H1 (cell line): ENCODE measurements around the gene DSTYK. TPM values are rescaled to one million over a fixed set of nuclear protein-coding genes. Genes with fewer than 3 reads are reported as not detected.

ENCODE experiments used
- CTCF ChIA-PET: fragments of 300-600 bp; sonication (Branson Sonifier 250); formaldehyde crosslinking; loops from one replicate; lab custom pipeline; 2021; ENCODE audit not compliant: partially characterized antibody; lab: Charles Lee
- POLR2A ChIA-PET: fragments of 300-600 bp; sonication (Branson Sonifier 250); formaldehyde crosslinking; loops from one replicate; lab custom pipeline; 2021; ENCODE audit warnings: inconsistent platforms; ENCODE audit not compliant: partially characterized antibody; lab: Charles Lee
- DNase-seq, 2 experiments: peaks; one replicate each; pipeline versions ENCODE4 v3.0.0 to v3.0.0-alpha.2; 2010 to 2022; ENCODE audit warnings: low spot score in 2 of 2, low read depth in 1 of 2, mixed read lengths in 1 of 2
- FAIRE-seq: peaks from 2 replicates; lab custom pipeline; 2011; peaks lifted over from hg19 to GRCh38; lab: Jason Lieb, UNC
- H2AFZ ChIP-seq: 2 replicates; pipeline ENCODE4 v1.8.1; 2012; ENCODE audit warnings: low read length, inconsistent platforms
- H2AK5ac ChIP-seq: 2 replicates; pipeline ENCODE4 v1.6.1; 2013; ENCODE audit warnings: low read depth, low read length
- H2BK120ac ChIP-seq: replicated peaks from 2 replicates; pipeline ENCODE3; 2013; ENCODE audit warnings: low read depth, low read length, inconsistent platforms
- H2BK12ac ChIP-seq: 2 replicates; pipeline ENCODE4 v1.6.1; 2013; ENCODE audit warnings: low read depth, low read length
- H2BK15ac ChIP-seq: 2 replicates; pipeline ENCODE4 v1.6.1; 2013; ENCODE audit warnings: low read length
- H2BK20ac ChIP-seq: 2 replicates; pipeline ENCODE4 v1.6.1; 2013; ENCODE audit warnings: low read length
- H2BK5ac ChIP-seq: 2 replicates; pipeline ENCODE4 v1.6.1; 2013; ENCODE audit warnings: low read depth, low read length
- H3K14ac ChIP-seq: 2 replicates; pipeline ENCODE4 v1.6.1; 2013; ENCODE audit warnings: inconsistent platforms; ENCODE audit not compliant: insufficient read length
- H3K18ac ChIP-seq: 2 replicates; pipeline ENCODE4 v1.6.1; 2013; ENCODE audit warnings: low read length; ENCODE audit errors: extremely low read depth
- H3K23ac ChIP-seq: 2 replicates; pipeline ENCODE4 v1.6.1; 2013; ENCODE audit warnings: inconsistent platforms; ENCODE audit not compliant: insufficient read length
- H3K23me2 ChIP-seq: 2 replicates; pipeline ENCODE4 v1.6.1; 2013; ENCODE audit warnings: low read depth, low read length
- H3K27ac ChIP-seq: 2 replicates; pipeline ENCODE4 v1.6.1; 2011; ENCODE audit warnings: low read depth, low read length, inconsistent platforms
- H3K27me3 ChIP-seq, 4 experiments: replicated peaks in 1 of 4; 1 replicate in 1 of 4; 2 replicates in 3 of 4; pipeline versions ENCODE4 v1.6.1 to v1.8.1; 2011 to 2013; ENCODE audit warnings: low read length in 3 of 4, mild to moderate bottlenecking in 3 of 4, inconsistent platforms in 2 of 4, mixed read lengths in 2 of 4, moderate library complexity in 1 of 4; ENCODE audit not compliant: control insufficient read depth in 3 of 4, insufficient read depth in 3 of 4; ENCODE audit errors: extremely low read depth in 1 of 4
- H3K36me3 ChIP-seq, 4 experiments: 2 replicates each; pipeline versions ENCODE4 v1.6.1 to v1.8.1; 2011 to 2013; ENCODE audit warnings: mild to moderate bottlenecking in 4 of 4, low read length in 3 of 4, moderate library complexity in 2 of 4, control low read depth in 1 of 4, inconsistent platforms in 1 of 4; ENCODE audit not compliant: insufficient read depth in 4 of 4, control insufficient read depth in 2 of 4
- H3K4ac ChIP-seq: replicated peaks from 2 replicates; pipeline ENCODE3; 2013; ENCODE audit warnings: low read length, low read depth, mixed read lengths, inconsistent platforms; ENCODE audit not compliant: insufficient read length
- H3K4me1 ChIP-seq, 4 experiments: replicated peaks in 1 of 4; 1 replicate in 1 of 4; 2 replicates in 3 of 4; pipeline versions ENCODE4 v1.6.1 to v1.8.1; 2011 to 2013; ENCODE audit warnings: low read length in 3 of 4, inconsistent platforms in 2 of 4, mixed read lengths in 1 of 4; ENCODE audit not compliant: insufficient read depth in 4 of 4, control insufficient read depth in 3 of 4
- H3K4me2 ChIP-seq, 2 experiments: 2 replicates each; pipeline versions ENCODE4 v1.6.1 to v1.8.1; 2011 to 2013; ENCODE audit warnings: low read depth in 2 of 2, low read length in 2 of 2, control low read depth in 1 of 2, inconsistent platforms in 1 of 2, mild to moderate bottlenecking in 1 of 2; ENCODE audit not compliant: insufficient read depth in 1 of 2
- H3K4me3 ChIP-seq, 4 experiments: fragments of 200-600, 300-600 bp in 1 of 4; sonication (generic), shearing (Covaris generic), sonication (Bioruptor Twin) in 1 of 4; 2 replicates each; pipeline versions ENCODE4 v1.5.1 to v1.8.1; 2011 to 2016; ENCODE audit warnings: low read length in 4 of 4, low read depth in 3 of 4, control low read depth in 2 of 4, inconsistent platforms in 2 of 4, mild to moderate bottlenecking in 2 of 4, mixed read lengths in 1 of 4, moderate library complexity in 1 of 4; ENCODE audit not compliant: insufficient read depth in 2 of 4; ENCODE audit errors: extremely low read depth in 1 of 4
- H3K56ac ChIP-seq: replicated peaks from 2 replicates; pipeline ENCODE3; 2013; ENCODE audit warnings: low read depth, mild to moderate bottlenecking, mixed read lengths, low read length, inconsistent platforms; ENCODE audit not compliant: insufficient read length
- H3K79me1 ChIP-seq: 2 replicates; pipeline ENCODE4 v1.6.1; 2013; ENCODE audit warnings: low read depth, low read length, control low read depth
- H3K79me2 ChIP-seq, 2 experiments: 2 replicates each; pipeline versions ENCODE4 v1.6.1 to v1.8.1; 2012 to 2013; ENCODE audit warnings: low read length in 2 of 2, mild to moderate bottlenecking in 2 of 2, inconsistent platforms in 1 of 2; ENCODE audit not compliant: insufficient read depth in 2 of 2, control insufficient read depth in 1 of 2
- H3K9ac ChIP-seq, 4 experiments: replicated peaks in 1 of 4; 1 replicate in 1 of 4; 2 replicates in 3 of 4; pipeline versions ENCODE4 v1.6.1 to v1.8.1; 2011 to 2013; ENCODE audit warnings: low read depth in 3 of 4, low read length in 3 of 4, control low read depth in 2 of 4, mild to moderate bottlenecking in 2 of 4, moderate library complexity in 2 of 4, inconsistent platforms in 1 of 4; ENCODE audit errors: extremely low read depth in 1 of 4
- H3K9me3 ChIP-seq, 2 experiments: 2 replicates each; pipeline versions ENCODE4 v1.6.1 to v1.8.1; 2012 to 2013; ENCODE audit warnings: mild to moderate bottlenecking in 2 of 2, moderate library complexity in 2 of 2, control low read depth in 1 of 2, inconsistent platforms in 1 of 2, low read depth in 1 of 2, low read length in 1 of 2, mixed read lengths in 1 of 2; ENCODE audit not compliant: insufficient read depth in 2 of 2
- H4K20me1 ChIP-seq, 2 experiments: replicated peaks in 1 of 2; 2 replicates each; pipeline versions ENCODE3 to v1.8.1; 2011 to 2013; ENCODE audit warnings: inconsistent platforms in 2 of 2, low read length in 2 of 2, mild to moderate bottlenecking in 1 of 2; ENCODE audit not compliant: insufficient read depth in 2 of 2, control insufficient read depth in 1 of 2
- H4K5ac ChIP-seq: 2 replicates; pipeline ENCODE4 v1.6.1; 2013; ENCODE audit warnings: low read length, low read depth, mixed read lengths, inconsistent platforms; ENCODE audit not compliant: insufficient read length
- H4K8ac ChIP-seq: 2 replicates; pipeline ENCODE4 v1.8.0; 2013; ENCODE audit warnings: mild to moderate bottlenecking, moderate library complexity, low read length, inconsistent platforms; ENCODE audit not compliant: insufficient read depth; ENCODE audit errors: extremely low read depth
- H4K91ac ChIP-seq: replicated peaks from 2 replicates; pipeline ENCODE3; 2013; ENCODE audit warnings: low read length, mixed read lengths, inconsistent platforms; ENCODE audit not compliant: insufficient read length
- CBX8 ChIP-seq: fragments of 300-800, 300-1000 bp; sonication (generic); IDR thresholded peaks from 2 replicates; pipeline ENCODE4 v1.7.1; 2016; ENCODE audit warnings: low read depth, low read length, borderline replicate concordance
- CREB1 ChIP-seq: IDR thresholded peaks from 2 replicates; pipeline ENCODE4 v1.6.1; 2012; ENCODE audit warnings: inconsistent platforms
- EP300 ChIP-seq, 2 experiments: IDR thresholded peaks; 1 replicate in 1 of 2; 2 replicates in 1 of 2; pipeline ENCODE4 v1.6.1; 2011 to 2012; ENCODE audit warnings: low read depth in 2 of 2, low read length in 2 of 2, mild to moderate bottlenecking in 2 of 2, borderline replicate concordance in 1 of 2, inconsistent platforms in 1 of 2, moderate library complexity in 1 of 2
- FOSL1 ChIP-seq: IDR thresholded peaks from 2 replicates; pipeline ENCODE4 v1.6.1; 2011; ENCODE audit warnings: mild to moderate bottlenecking, low read depth, low read length, moderate library complexity; ENCODE audit not compliant: insufficient read depth
- GABPA ChIP-seq: IDR thresholded peaks from 2 replicates; pipeline ENCODE4 v1.6.1; 2011; ENCODE audit warnings: mild to moderate bottlenecking, low read length, moderate library complexity, borderline replicate concordance; ENCODE audit not compliant: insufficient read depth
- KDM5A ChIP-seq: fragments of 200-600 bp; IDR thresholded peaks from 2 replicates; pipeline ENCODE4 v1.7.1; 2012; ENCODE audit warnings: mild to moderate bottlenecking, low read length, inconsistent platforms, mixed read lengths
- MAFK ChIP-seq: IDR thresholded peaks from 2 replicates; pipeline ENCODE4 v1.6.1; 2012; ENCODE audit warnings: low read depth, mild to moderate bottlenecking, improper control_type of control experiment, low read length
- SAP30 ChIP-seq: fragments of 300-600 bp; sonication (generic); IDR thresholded peaks from 2 replicates; pipeline ENCODE4 v1.7.1; 2012; ENCODE audit warnings: low read length, moderate library complexity, mild to moderate bottlenecking, inconsistent platforms; ENCODE audit not compliant: insufficient read depth, insufficient replicate concordance
- TAF1 ChIP-seq: IDR thresholded peaks from 2 replicates; pipeline ENCODE4 v1.6.1; 2011; ENCODE audit warnings: mild to moderate bottlenecking, low read depth, low read length
- WGBS, 2 experiments: shearing (Covaris generic) in 1 of 2; methylation state at CpG; one replicate each; pipeline versions ENCODE4 v1.1.6 to v1.1.7; 2013 to 2015; ENCODE audit warnings: low lambda C conversion rate in 2 of 2, mixed read lengths in 2 of 2, inconsistent platforms in 1 of 2, low coverage in 1 of 2, missing lambda C conversion rate in 1 of 2; ENCODE audit not compliant: insufficient replicate concordance in 2 of 2, insufficient coverage in 1 of 2, insufficient read length in 1 of 2; ENCODE audit errors: extremely low coverage in 1 of 2, missing lambda C conversion rate in 1 of 2; 5-methylcytosine and 5-hydroxymethylcytosine counted together
- polyA plus RNA-seq, 7 experiments: library from polyadenylated mRNA; depleted of rRNA in 3 of 7; stranded (reverse) in 5 of 7; unstranded in 2 of 7; fragments of >200 nt in 5 of 7; fragments of 200-250 nt in 2 of 7; gene quantifications; 1 replicate in 5 of 7; 2 replicates in 1 of 7; 4 replicates in 1 of 7; pipeline versions ENCODE4 v1.2.1 to v1.2.3, GENCODE V29; 2011 to 2013; ENCODE audit warnings: missing spikeins in 2 of 7, mixed read lengths in 2 of 7
- total RNA-seq: library from RNA; stranded (reverse); fragmentation: NEBNext Ultra II Directional; extraction: Animal tissue kit (Norgen Biotek cat#: 25700); gene quantifications from 2 replicates; pipeline ENCODE4 v1.2.1, GENCODE V29; 2021

Gene DSTYK
- total and polyA plus RNA-seq, 2 of the 8 experiments (the other 6 are each of a cell fraction or from before 2014, with no cell fraction given): 2.7 to 8.5 TPM

DNA sequence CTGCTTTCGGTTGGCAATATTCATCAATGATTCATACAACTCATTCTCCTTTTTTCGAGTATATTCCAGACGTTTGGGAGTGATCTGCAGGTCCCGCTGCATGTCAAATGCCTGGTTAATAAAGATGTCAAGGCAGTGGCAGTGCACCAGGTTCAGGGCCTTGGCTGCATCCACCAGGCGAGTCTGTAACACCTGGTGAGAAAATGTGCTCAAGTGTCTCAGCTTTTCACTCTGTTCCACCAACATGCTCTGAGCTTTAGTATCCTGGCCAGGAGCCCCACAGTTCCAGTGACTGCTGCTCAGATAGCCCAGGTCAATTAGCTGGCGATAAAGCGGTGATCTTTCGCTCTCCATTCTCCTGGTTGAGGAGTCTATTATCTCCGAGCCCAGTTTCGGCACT is 42.3 kb downstream of the DSTYK start:
- FAIRE-seq: no peak
- Histone ChIP-seq H3K27ac (no peak overlapping the region), H2BK20ac (no peak overlapping the region), H3K56ac (no peak overlapping the region), H3K27me3 (no peaks in the 10 kb centered on the region), H2AFZ (no peak overlapping the region), H2BK12ac (no peak overlapping the region), H3K4me2 (no peak overlapping the region), H3K23me2 (no peaks in the 10 kb centered on the region), H2BK5ac (no peak overlapping the region), H3K9ac (no peak overlapping the region), H3K4me3 (no peak overlapping the region), H2BK15ac (no peak overlapping the region), H4K20me1 (no peaks in the 10 kb centered on the region), H2AK5ac (no peak overlapping the region), H3K79me1 (no peaks in the 10 kb centered on the region), H2BK120ac (no peak overlapping the region), H3K4ac (no peak overlapping the region), H3K4me1 (no peaks in the 10 kb centered on the region), H3K79me2 (no peaks in the 10 kb centered on the region), H3K14ac (no peak overlapping the region), H4K5ac (no peak overlapping the region), H3K18ac (no peak overlapping the region), H3K9me3 (no peaks in the 10 kb centered on the region; a peak in 1 of 4 replicates), H4K91ac (no peak overlapping the region), H4K8ac (no peak overlapping the region), H3K36me3 (peaks cover 0 to 19% (median 3%) of the 10 kb centered on the region in 4 experiments; a peak in 2 of 8 replicates), H3K23ac (no peak overlapping the region)
- no peak for DNase-seq
- WGBS, 2 experiments: 88% methylated on average over 10 of the region's 10 CpGs; no CpG with 5 or more reads in 1 of the 2 experiments
- ChIA-PET CTCF (interaction anchor here (0.8 to 1.1 kb wide), 3 partner anchors 12 to 111 kb away, joined by 3 read pairs; no protein-coding TSS in a partner anchor), POLR2A (no interaction called here)
- no peak for TF ChIP-seq CBX8
- TF ChIP-seq KDM5A: no peak
- TF ChIP-seq EP300 (IDR thresholded peaks at IDR 0.05; ENCODE audit: borderline replicate concordance in 1 of 2, low read depth in 2 of 2, low read length in 2 of 2): no peak
- TF ChIP-seq MAFK: no peak
- no peak for TF ChIP-seq SAP30
- no peak for TF ChIP-seq GABPA
- no peak for TF ChIP-seq CREB1
- no peak for TF ChIP-seq FOSL1
- TF ChIP-seq TAF1: no peak
